RPMI8226 (cell line): ENCODE data around the gene LMNB1.
A peak's percentile ranks its signal among the peaks of the same experiment; 100 is the strongest.
"Not testable (repeated sequence)": the region's sequence is repeated elsewhere in the genome, so short reads cannot be mapped to it uniquely, and the experiment has no call there.

Experiments
- DNase-seq: peaks from one replicate; pipeline ENCODE4 v3.0.0-alpha.2; 2015

The LMNB1 gene, protein sequence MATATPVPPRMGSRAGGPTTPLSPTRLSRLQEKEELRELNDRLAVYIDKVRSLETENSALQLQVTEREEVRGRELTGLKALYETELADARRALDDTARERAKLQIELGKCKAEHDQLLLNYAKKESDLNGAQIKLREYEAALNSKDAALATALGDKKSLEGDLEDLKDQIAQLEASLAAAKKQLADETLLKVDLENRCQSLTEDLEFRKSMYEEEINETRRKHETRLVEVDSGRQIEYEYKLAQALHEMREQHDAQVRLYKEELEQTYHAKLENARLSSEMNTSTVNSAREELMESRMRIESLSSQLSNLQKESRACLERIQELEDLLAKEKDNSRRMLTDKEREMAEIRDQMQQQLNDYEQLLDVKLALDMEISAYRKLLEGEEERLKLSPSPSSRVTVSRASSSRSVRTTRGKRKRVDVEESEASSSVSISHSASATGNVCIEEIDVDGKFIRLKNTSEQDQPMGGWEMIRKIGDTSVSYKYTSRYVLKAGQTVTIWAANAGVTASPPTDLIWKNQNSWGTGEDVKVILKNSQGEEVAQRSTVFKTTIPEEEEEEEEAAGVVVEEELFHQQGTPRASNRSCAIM

DNA sequence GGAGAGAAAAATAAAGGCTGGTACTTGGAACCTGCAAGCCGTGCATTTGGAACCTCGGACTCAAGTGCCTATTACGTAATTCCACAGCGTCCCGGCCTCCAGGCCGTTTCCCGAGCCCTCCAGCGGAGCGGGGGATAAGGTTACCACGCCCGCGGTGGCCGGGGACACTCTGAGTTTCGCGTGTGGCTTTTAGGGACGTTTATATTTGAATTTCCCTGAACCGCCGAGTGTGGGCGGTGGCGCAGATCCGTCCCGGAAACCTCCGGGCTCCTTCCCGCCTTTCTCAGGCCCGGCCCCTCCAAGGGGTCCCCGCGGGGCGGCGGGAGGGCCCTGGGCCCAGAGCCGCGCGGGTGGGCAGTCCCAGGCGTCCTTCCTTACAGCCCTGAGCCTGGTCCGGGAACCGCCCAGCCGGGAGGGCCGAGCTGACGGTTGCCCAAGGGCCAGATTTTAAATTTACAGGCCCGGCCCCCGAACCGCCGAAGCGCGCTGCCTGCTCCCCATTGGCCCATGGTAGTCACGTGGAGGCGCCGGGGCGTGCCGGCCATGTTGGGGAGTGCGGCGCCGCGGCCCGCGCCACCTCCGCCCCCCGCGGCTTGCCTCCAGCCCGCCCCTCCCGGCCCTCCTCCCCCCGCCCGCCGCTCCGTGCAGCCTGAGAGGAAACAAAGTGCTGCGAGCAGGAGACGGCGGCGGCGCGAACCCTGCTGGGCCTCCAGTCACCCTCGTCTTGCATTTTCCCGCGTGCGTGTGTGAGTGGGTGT lies at the start of gene LMNB1:
Gene LMNB1, plus strand, starts transcription at position 638 of the 758 bp plus-strand sequence. CDS start 373 bp downstream, outside the sequence.
- peak; percentile 95 for DNase-seq

DNA sequence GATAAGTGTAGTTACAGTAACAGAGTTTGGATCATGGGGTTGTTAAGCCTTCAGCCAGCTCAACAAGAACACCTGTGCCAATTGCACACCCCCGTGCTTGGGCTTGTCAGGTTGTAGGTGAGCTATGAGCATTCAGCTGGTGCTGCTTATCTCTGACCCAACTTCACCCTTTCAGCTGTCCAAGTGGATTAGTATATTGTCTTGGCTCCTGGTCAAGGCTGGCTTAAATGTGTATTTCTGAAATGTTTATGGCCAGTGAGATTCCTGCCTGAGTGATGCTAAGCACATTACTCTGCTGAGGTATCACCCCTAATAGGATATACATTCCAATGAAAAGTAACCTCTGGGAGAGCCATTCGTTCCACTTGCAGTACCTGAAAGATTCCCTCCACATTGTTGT lies 44.2 kb upstream of the LMNB1 start:
- DNase-seq = no peak

- DNase-seq = not testable (repeated sequence)
These were observed 42.4 kb upstream of the LMNB1 start for GRCh38 chr5:126734573-126734972.

- DNase-seq = no peak
These were observed 40.8 kb upstream of the LMNB1 start for GRCh38 chr5:126736141-126736540.

- no peak for DNase-seq
These were observed 35.6 kb upstream of the LMNB1 start for GRCh38 chr5:126741361-126741760.

DNA sequence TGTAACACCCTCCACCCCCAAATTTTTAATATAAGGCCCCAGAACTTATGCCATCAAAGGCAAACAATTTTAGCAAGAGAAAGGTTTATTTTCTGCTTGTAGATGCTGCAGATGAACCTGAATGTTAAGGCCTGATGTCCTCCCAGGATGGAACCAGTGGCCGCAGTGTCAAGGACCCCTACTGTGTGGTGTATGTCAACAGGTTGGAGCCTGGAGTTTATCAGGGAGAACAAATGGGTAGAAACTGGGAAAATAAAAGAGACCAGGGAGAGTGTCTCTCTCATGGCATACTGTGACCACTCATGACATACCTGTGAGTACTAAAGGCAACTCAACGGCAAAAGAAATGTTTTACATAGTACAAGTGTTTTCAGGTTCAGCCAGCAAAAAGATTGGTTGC lies 34.5 kb upstream of the LMNB1 start:
- DNase-seq = no peak

DNA sequence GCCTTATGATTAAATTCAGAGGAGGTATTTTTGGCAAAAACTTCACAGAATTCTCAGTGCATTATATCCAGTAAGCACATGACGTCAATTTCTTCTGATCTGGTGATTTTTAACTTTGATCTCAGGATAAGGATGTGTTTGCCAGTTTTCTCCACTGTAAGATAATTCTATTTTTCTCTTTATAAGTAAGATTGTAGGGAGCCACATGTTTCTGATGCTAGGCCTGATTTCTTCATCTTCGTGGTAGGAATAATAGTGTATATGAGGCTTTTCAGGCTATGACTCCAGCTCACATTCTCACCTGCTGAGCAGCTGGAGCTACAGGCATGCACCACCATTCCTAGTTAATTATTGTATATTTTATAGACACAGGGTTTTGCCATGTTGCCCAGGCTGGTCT lies 32.1 kb upstream of the LMNB1 start:
- no peak for DNase-seq

- DNase-seq = no peak
These were observed 31.5 kb upstream of the LMNB1 start for GRCh38 chr5:126745259-126745992.

- DNase-seq = no peak
These were observed 30.6 kb upstream of the LMNB1 start for GRCh38 chr5:126746290-126746689.

DNA sequence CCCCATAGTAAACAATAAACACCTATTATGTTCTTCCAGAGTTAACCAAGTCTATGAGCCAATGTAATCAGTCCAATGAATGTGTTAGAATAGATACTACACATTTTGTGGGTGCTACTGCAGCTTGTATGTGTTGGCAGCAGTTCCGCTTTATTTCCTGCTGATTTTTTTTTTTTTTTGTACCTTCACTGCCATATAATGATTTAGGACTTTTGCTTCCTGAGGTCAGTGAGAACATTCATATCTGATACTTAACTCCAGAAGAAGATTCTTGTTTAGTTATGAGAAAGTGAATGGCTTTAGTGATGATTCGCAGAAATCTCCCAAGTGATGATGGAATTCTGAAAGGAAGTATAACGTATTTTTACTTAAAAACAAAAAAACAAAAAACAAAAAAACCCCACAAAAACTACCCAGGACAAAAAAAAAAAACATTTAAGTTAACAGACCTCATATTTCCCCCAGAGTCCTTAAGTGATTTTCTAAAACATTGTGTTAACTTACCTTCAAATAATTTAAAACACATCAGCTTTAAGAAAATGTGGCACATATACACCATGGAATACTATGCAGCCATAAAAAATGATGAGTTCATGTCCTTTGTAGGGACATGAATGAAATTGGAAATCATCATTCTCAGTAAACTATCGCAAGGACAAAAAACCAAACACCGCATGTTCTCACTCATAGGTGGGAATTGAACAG lies 24.7 kb upstream of the LMNB1 start:
- DNase-seq = no peak

GRCh38 chr5:126753227-126753626 lies 23.7 kb upstream of the LMNB1 start:
- no peak for DNase-seq

GRCh38 chr5:126754609-126755008 lies 22.3 kb upstream of the LMNB1 start:
- DNase-seq = no peak

GRCh38 chr5:126755593-126755992 lies 21.3 kb upstream of the LMNB1 start:
- no peak for DNase-seq

GRCh38 chr5:126757713-126758357 lies 19.1 kb upstream of the LMNB1 start:
- no peak for DNase-seq

DNA sequence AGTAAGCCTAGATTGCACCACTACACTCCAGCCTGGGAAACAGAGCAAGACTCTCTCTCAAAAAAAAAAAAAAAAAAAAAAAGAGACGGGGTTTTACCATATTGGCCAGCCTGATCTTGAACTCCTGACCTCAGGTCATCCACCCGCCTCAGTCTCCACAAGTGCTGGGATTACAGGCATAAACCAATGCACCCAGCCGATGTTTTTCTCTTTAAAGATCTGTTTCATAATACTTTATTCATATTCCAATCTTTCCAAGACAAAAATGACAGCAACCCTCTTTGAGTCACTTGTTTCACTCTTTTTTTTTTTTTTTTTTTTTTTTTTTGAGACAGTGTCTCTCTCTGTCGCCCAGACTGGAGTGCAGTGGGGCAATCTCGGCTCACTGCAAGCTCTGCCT lies 13.6 kb upstream of the LMNB1 start:
- no peak for DNase-seq

DNA sequence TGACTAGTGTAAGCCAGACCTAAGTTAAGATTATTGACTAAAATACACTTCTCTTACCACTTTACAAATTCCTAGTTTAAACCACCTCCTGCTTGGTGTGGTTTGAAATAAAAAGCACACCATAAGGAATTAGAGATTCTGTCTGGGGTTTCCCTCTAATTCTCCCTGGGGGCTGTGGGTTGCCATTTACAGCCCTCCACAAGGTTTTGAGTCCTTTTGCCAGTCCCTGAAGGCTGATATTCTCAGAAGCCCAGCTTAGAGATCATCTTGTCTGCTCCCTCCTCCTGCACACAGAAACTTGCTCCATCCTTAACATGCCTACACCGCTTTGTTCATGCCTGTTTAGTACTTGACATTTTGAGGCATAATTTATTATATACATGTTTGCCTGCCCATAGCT lies 7.2 kb upstream of the LMNB1 start:
- DNase-seq = no peak

DNA sequence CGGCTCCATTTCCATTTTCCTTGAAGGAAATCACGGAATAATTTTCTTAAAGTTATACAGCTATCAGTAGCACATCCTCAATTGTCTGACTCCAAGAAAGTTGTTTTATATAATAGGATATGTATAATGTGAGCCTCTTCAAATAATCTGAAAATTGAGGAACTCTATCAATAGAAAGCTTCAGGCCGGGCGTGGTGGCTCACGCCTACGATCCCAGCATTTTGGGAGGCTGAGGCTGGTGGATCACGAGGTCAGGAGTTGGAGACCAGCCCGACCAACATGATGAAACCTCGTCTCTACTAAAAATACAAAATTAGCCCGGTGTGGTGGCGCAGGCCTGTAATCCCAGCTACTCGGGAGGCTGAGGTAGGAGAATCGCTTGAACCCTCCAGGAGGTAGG lies 3.4 kb upstream of the LMNB1 start:
- DNase-seq = not testable (repeated sequence)

- DNase-seq = not testable (repeated sequence)
These were observed 2.3 kb upstream of the LMNB1 start for GRCh38 chr5:126774595-126774994.

- peak; percentile 79 for DNase-seq
These were observed 480 bp downstream of the LMNB1 start for GRCh38 chr5:126777257-126777974.

GRCh38 chr5:126777975-126778674 lies 1.2 kb downstream of the LMNB1 start:
- peak; percentile 97 for DNase-seq
